Measurements from ENCODE around the gene SERPINB10. TPM values are rescaled to one million over a fixed set of nuclear protein-coding genes. Genes with fewer than 3 reads are reported as not detected.
A peak's percentile ranks its signal among the peaks of the same experiment; 100 is the strongest.

The SERPINB10 gene
- total and polyA plus RNA-seq, 2 donors (not counting 1 experiment from before 2014, with no cell fraction given) = not detected

DNA sequence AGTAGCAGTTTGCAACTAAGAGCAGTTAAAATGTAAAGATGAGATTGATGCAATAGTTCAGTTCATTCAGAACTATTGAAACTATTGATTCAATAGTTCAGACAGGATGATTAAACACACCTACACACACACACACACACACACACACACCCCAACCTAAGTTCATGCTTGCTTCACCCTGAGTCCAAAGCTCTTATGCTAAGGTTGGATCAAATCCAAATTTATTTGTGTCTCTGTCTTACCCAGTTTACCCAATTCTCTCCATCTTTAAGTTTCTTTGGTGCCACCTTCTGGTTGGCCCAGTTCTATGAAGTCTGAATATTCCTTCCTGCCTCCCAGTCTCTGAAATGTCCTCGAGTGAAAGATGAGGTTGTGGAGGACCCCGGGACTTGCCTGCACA is 67.2 kb downstream of the SERPINB10 start:
- Histone ChIP-seq H3K27ac (ENCODE audit: low read length in 2 of 2) (peak overlapping the region; percentile 50 to 64), H3K4me2 (replicated peaks; ENCODE audit: low read depth, low read length, poor library complexity, severe bottlenecking) (peak overlapping the region; percentile 39), H3K36me3 (replicated peaks in 1 of 2; ENCODE audit: control extremely low read depth in 1 of 2, control insufficient read depth in 1 of 2, extremely low read depth in 1 of 2, insufficient read depth in 2 of 2, low read length in 1 of 2) (no peaks in the 10 kb centered on the region), H3K4me3 (ENCODE audit: control extremely low read depth in 1 of 5, extremely low read depth in 1 of 5, insufficient read depth in 1 of 5, low read depth in 2 of 5, low read length in 4 of 5) (no peak overlapping the region), H3K9ac (ENCODE audit: low read length) (peak overlapping the region; percentile 9), H3K27me3 (replicated peaks in 1 of 4; ENCODE audit: control extremely low read depth in 1 of 4, control insufficient read depth in 3 of 4, insufficient read depth in 4 of 4, low read length in 3 of 4) (no peaks in the 10 kb centered on the region), H2AFZ (ENCODE audit: insufficient read depth, low read depth, low read length, poor library complexity, severe bottlenecking) (no peak overlapping the region), H3K4me1 (ENCODE audit: control insufficient read depth in 2 of 2, insufficient read depth in 2 of 2, low read length in 2 of 2) (peaks cover 31 to 39% of the 10 kb centered on the region in 2 donors), H3K79me2 (ENCODE audit: control insufficient read depth, insufficient read depth, low read length) (peaks cover 41% of the 10 kb centered on the region), H3K9me3 (ENCODE audit: control extremely low read depth in 1 of 3, control insufficient read depth in 2 of 3, insufficient read depth in 1 of 3, low read length in 2 of 3) (no peaks in the 10 kb centered on the region), H4K20me1 (ENCODE audit: control insufficient read depth, insufficient read depth, low read length, poor library complexity, severe bottlenecking) (no peaks in the 10 kb centered on the region)
- POLR2A ChIA-PET = no interaction called here
- H3K9me3 Mint-ChIP-seq (ENCODE audit: insufficient read depth) = no peaks in the 10 kb centered on the region
- peak; percentile 26 for DNase-seq
- ATAC-seq (ENCODE audit: low read depth) = no peak
- peak overlapping the region; percentile 72 for H3K4me3 Mint-ChIP-seq
- TF ChIP-seq EZH2 (IDR thresholded peaks at IDR 0.05; ENCODE audit: borderline replicate concordance, insufficient read depth, low read depth, low read length, poor library complexity, severe bottlenecking) = no peak
- TF ChIP-seq CTCF (IDR thresholded peaks at IDR 0.05) = no peak
- intact Hi-C loops (cut with micrococcal nuclease) = loop anchor here (1.0 to 10.0 kb wide), 3 partner anchors 12 to 1470 kb away; no protein-coding TSS in a partner anchor
- no CpG with 5 or more reads among the region's 2 CpGs for WGBS (ENCODE audit: insufficient coverage)
- H3K4me1 Mint-ChIP-seq = peaks cover 65% of the 10 kb centered on the region
- no peaks in the 10 kb centered on the region for H3K27me3 Mint-ChIP-seq
- CTCF ChIA-PET = interaction anchor here (0.9 to 5.2 kb wide), 7 partner anchors 11 to 457 kb away, joined by 3 to 44 read pairs (median 5); no protein-coding TSS in a partner anchor
- H3K27ac Mint-ChIP-seq = peak overlapping the region; percentile 90

DNA sequence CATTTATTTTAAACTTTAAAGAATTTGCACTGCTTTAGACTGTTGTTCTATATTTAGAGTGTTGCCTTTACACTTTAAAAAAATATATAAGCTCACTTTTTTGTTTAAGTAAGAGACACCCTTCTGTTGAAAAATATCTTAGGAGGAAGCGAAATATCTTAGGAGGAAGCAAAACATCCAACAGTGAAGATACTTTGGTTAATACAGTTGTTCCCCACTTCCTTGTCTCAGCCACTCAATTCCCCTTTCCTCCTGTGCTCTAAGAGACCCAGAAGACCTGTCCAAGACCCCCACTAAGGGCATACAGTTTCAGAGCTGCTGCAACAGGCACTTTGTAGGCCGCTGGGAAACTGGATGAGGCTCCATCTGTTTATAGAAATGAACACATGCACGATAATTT is 67.9 kb downstream of the SERPINB10 start:
- H3K4me1 ChIP-seq (ENCODE audit: control insufficient read depth in 2 of 2, insufficient read depth in 2 of 2, low read length in 2 of 2) = peaks cover 31 to 39% of the 10 kb centered on the region in 2 donors
- peak overlapping the region; percentile 50 to 64 for H3K27ac ChIP-seq (ENCODE audit: low read length in 2 of 2)
- Mint-ChIP-seq H3K4me1 (peaks cover 63% of the 10 kb centered on the region), H3K27me3 (no peaks in the 10 kb centered on the region), H3K4me3 (peak overlapping the region; percentile 72), H3K9me3 (ENCODE audit: insufficient read depth) (no peaks in the 10 kb centered on the region), H3K27ac (peak overlapping the region; percentile 90)
- no peaks in the 10 kb centered on the region for H4K20me1 ChIP-seq (ENCODE audit: control insufficient read depth, insufficient read depth, low read length, poor library complexity, severe bottlenecking)
- H3K9ac ChIP-seq (ENCODE audit: low read length) = peak overlapping the region; percentile 9
- no peaks in the 10 kb centered on the region for H3K9me3 ChIP-seq (ENCODE audit: control extremely low read depth in 1 of 3, control insufficient read depth in 2 of 3, insufficient read depth in 1 of 3, low read length in 2 of 3)
- intact Hi-C loops (cut with micrococcal nuclease) = loop anchor here (1.0 to 10.0 kb wide), 2 partner anchors 12 to 1471 kb away; no protein-coding TSS in a partner anchor
- peak overlapping the region; percentile 39 for H3K4me2 ChIP-seq (replicated peaks; ENCODE audit: low read depth, low read length, poor library complexity, severe bottlenecking)
- peaks cover 35% of the 10 kb centered on the region for H3K79me2 ChIP-seq (ENCODE audit: control insufficient read depth, insufficient read depth, low read length)
- no peak overlapping the region for H3K4me3 ChIP-seq (ENCODE audit: control extremely low read depth in 1 of 5, extremely low read depth in 1 of 5, insufficient read depth in 1 of 5, low read depth in 2 of 5, low read length in 4 of 5)
- TF ChIP-seq CTCF (IDR thresholded peaks at IDR 0.05) = no peak
- no peak for TF ChIP-seq EZH2 (IDR thresholded peaks at IDR 0.05; ENCODE audit: borderline replicate concordance, insufficient read depth, low read depth, low read length, poor library complexity, severe bottlenecking)
- H3K36me3 ChIP-seq (replicated peaks in 1 of 2; ENCODE audit: control extremely low read depth in 1 of 2, control insufficient read depth in 1 of 2, extremely low read depth in 1 of 2, insufficient read depth in 2 of 2, low read length in 1 of 2) = peaks cover 0 to 5% of the 10 kb centered on the region in 2 experiments
- ATAC-seq (ENCODE audit: low read depth) (no peak), DNase-seq (peak; percentile 40)
- no peak overlapping the region for H2AFZ ChIP-seq (ENCODE audit: insufficient read depth, low read depth, low read length, poor library complexity, severe bottlenecking)
- POLR2A ChIA-PET = no interaction called here
- H3K27me3 ChIP-seq (replicated peaks in 1 of 4; ENCODE audit: control extremely low read depth in 1 of 4, control insufficient read depth in 3 of 4, insufficient read depth in 4 of 4, low read length in 3 of 4) = no peaks in the 10 kb centered on the region
- WGBS (ENCODE audit: insufficient coverage) = no CpG with 5 or more reads among the region's 3 CpGs
- CTCF ChIA-PET = interaction anchor here (0.9 to 5.2 kb wide), 6 partner anchors 11 to 458 kb away, joined by 3 to 44 read pairs (median 6); no protein-coding TSS in a partner anchor
